ENCODE data around the gene LINC00632.

The LINC00632 gene

GRCh38 chrX:140697618-140698017 is 11.9 kb upstream of the LINC00632 start:
- in situ Hi-C loops (cut with HindIII; ENCODE audit: low pct_ligation_motif_present, low sequenced_read_pairs): no loop called here
- H3K27me3 ChIP-seq (replicated peaks): no peaks in the 10 kb centered on the region
- TF ChIP-seq, protein P1, sequence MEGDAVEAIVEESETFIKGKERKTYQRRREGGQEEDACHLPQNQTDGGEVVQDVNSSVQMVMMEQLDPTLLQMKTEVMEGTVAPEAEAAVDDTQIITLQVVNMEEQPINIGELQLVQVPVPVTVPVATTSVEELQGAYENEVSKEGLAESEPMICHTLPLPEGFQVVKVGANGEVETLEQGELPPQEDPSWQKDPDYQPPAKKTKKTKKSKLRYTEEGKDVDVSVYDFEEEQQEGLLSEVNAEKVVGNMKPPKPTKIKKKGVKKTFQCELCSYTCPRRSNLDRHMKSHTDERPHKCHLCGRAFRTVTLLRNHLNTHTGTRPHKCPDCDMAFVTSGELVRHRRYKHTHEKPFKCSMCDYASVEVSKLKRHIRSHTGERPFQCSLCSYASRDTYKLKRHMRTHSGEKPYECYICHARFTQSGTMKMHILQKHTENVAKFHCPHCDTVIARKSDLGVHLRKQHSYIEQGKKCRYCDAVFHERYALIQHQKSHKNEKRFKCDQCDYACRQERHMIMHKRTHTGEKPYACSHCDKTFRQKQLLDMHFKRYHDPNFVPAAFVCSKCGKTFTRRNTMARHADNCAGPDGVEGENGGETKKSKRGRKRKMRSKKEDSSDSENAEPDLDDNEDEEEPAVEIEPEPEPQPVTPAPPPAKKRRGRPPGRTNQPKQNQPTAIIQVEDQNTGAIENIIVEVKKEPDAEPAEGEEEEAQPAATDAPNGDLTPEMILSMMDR (IDR thresholded peaks at IDR 0.05; ENCODE audit: low read depth, low read length, missing control alignments): peak; percentile 46
- no peak overlapping the region for H3K27ac ChIP-seq
- no peak overlapping the region for H3K4me3 ChIP-seq (ENCODE audit: low read depth, low read length)
- no peak for DNase-seq
- no peaks in the 10 kb centered on the region for H3K36me3 ChIP-seq (replicated peaks)

GRCh38 chrX:140701480-140701879 is 8.1 kb upstream of the LINC00632 start:
- in situ Hi-C loops (cut with HindIII; ENCODE audit: low pct_ligation_motif_present, low sequenced_read_pairs): no loop called here
- peak; percentile 29 for DNase-seq

GRCh38 chrX:140710710-140711109 is 1.2 kb downstream of the LINC00632 start:
- Histone ChIP-seq H3K27me3 (replicated peaks) (no peaks in the 10 kb centered on the region), H3K27ac (no peak overlapping the region), H3K36me3 (replicated peaks) (no peaks in the 10 kb centered on the region), H3K4me3 (ENCODE audit: low read depth, low read length) (peak overlapping the region; percentile 30)
- DNase-seq: peak; percentile 30
- TF ChIP-seq, protein P1 (IDR thresholded peaks at IDR 0.05; ENCODE audit: low read depth, low read length, missing control alignments): no peak
- in situ Hi-C loops (cut with HindIII; ENCODE audit: low pct_ligation_motif_present, low sequenced_read_pairs): no loop called here

More at GRCh38 chrX:140701480-140701879, 8.1 kb upstream of the LINC00632 start:
- Histone ChIP-seq H3K27ac (no peak overlapping the region), H3K4me3 (ENCODE audit: low read depth, low read length) (no peak overlapping the region), H3K36me3 (replicated peaks) (no peaks in the 10 kb centered on the region), H3K27me3 (replicated peaks) (no peaks in the 10 kb centered on the region)
- TF ChIP-seq, protein P1 (IDR thresholded peaks at IDR 0.05; ENCODE audit: low read depth, low read length, missing control alignments): peak; percentile 48

- Histone ChIP-seq H3K36me3 (replicated peaks) (no peaks in the 10 kb centered on the region), H3K27me3 (replicated peaks) (no peaks in the 10 kb centered on the region), H3K4me3 (ENCODE audit: low read depth, low read length) (no peak overlapping the region), H3K27ac (no peak overlapping the region)
- TF ChIP-seq, protein P1 (IDR thresholded peaks at IDR 0.05; ENCODE audit: low read depth, low read length, missing control alignments): no peak
- DNase-seq: no peak
- in situ Hi-C loops (cut with HindIII; ENCODE audit: low pct_ligation_motif_present, low sequenced_read_pairs): no loop called here
Observed at GRCh38 chrX:140711894-140712293, 2.3 kb downstream of the LINC00632 start.

DNA sequence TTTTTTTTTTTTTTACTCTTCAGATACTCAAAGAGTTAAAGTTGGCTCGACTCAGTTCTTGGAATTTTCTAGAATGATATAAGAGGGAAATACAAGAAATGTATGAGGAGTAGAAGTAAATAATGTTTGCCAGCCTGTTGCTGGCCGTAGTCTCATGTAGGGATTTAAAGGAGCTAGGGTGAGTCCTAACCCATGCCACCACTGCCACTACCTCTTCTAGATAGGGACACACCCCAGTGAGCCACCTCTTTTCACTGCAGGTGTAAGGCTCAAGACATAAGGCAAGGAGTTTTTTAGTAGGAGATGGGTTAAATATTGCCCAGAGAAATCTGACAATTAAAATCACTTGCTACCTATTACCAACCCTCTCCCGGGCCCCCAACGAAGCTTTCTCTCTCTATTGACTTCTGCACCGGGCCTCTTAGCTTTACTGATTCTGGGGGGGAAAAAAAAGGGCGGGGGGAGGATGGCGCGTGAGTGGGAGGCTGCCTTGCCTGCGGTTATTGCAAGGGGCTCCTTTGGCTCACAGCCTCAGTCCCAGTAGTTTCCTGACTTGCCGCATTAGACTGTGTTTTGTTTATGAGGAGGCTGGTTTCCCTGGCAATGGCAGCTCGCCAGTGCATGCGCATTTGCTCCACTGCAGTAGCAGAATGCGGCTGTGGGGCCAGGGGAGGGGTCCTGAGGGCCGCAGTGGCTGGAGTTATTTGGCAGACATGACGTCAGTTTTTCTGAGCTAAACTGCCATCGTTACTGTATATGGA is 3.0 kb downstream of the LINC00632 start:
- H3K4me3 ChIP-seq (ENCODE audit: low read depth, low read length): peak overlapping the region; percentile 21
- H3K36me3 ChIP-seq (replicated peaks): no peaks in the 10 kb centered on the region
- in situ Hi-C loops (cut with HindIII; ENCODE audit: low pct_ligation_motif_present, low sequenced_read_pairs): no loop called here
- no peaks in the 10 kb centered on the region for H3K27me3 ChIP-seq (replicated peaks)
- no peak overlapping the region for H3K27ac ChIP-seq
- TF ChIP-seq, protein P1 (IDR thresholded peaks at IDR 0.05; ENCODE audit: low read depth, low read length, missing control alignments): no peak
- peak; percentile 74 for DNase-seq

DNA sequence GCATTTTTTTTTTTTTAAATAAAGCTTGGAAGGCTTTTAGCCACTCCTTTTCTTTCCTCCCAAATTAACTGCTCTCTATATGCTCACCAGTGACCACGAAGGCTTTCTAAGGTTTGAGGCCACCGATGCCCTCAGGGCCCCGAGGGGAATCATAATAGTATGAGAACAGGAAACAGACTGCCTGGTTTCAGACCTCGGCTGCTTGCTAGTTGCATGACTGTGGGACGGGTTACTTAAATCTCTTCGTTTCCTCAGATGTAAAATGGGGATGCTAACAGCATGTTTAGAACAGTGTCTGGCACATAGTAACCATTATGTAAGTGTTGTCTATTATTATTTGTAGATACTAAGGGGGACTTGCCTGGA is 3.6 kb downstream of the LINC00632 start:
- TF ChIP-seq, protein P1 (IDR thresholded peaks at IDR 0.05; ENCODE audit: low read depth, low read length, missing control alignments): no peak
- H3K36me3 ChIP-seq (replicated peaks): no peaks in the 10 kb centered on the region
- in situ Hi-C loops (cut with HindIII; ENCODE audit: low pct_ligation_motif_present, low sequenced_read_pairs): no loop called here
- H3K27me3 ChIP-seq (replicated peaks): no peaks in the 10 kb centered on the region
- H3K27ac ChIP-seq: no peak overlapping the region
- peak overlapping the region; percentile 21 for H3K4me3 ChIP-seq (ENCODE audit: low read depth, low read length)
- no peak for DNase-seq
